Measurements from ENCODE around the gene KIF1A. TPM values are rescaled to one million over a fixed set of nuclear protein-coding genes. Genes with fewer than 3 reads are reported as not detected.

Gene KIF1A
- total RNA-seq, 1 donor from 2014 or later, result 90.9 TPM

DNA sequence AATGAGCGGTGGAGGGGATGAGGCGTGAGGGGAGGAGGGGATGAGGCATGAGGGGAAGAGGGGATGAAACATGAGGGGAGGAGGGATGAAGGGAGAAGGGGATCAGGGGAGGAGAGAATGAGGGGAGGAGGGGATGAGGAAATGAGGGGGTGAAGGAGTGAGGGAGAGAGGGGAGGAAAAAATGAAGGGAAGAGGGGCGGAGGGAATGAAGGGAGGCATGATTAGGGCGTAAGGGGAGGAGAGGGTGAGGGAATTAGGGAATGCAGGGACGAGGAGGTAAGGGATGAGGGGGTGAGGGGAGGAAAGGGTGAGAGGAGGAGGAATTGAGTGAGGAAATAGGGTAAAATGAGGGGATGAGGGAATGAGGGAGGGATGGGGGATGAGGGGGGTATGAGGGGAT, 87.8 kb downstream of the KIF1A start:
- Mint-ChIP-seq H3K27me3 (ENCODE audit: low read depth) (no peaks in the 10 kb centered on the region), H3K36me3 (ENCODE audit: low read depth) (no peaks in the 10 kb centered on the region), H3K27ac (ENCODE audit: unreplicated experiment) (no peak overlapping the region), H3K4me3 (no peak overlapping the region), H3K4me1 (no peaks in the 10 kb centered on the region), H3K9me3 (no peaks in the 10 kb centered on the region)
- no peak for DNase-seq (ENCODE audit: low read depth, low spot score)
- TF ChIP-seq, protein P1, sequence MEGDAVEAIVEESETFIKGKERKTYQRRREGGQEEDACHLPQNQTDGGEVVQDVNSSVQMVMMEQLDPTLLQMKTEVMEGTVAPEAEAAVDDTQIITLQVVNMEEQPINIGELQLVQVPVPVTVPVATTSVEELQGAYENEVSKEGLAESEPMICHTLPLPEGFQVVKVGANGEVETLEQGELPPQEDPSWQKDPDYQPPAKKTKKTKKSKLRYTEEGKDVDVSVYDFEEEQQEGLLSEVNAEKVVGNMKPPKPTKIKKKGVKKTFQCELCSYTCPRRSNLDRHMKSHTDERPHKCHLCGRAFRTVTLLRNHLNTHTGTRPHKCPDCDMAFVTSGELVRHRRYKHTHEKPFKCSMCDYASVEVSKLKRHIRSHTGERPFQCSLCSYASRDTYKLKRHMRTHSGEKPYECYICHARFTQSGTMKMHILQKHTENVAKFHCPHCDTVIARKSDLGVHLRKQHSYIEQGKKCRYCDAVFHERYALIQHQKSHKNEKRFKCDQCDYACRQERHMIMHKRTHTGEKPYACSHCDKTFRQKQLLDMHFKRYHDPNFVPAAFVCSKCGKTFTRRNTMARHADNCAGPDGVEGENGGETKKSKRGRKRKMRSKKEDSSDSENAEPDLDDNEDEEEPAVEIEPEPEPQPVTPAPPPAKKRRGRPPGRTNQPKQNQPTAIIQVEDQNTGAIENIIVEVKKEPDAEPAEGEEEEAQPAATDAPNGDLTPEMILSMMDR (conservative IDR thresholded peaks at IDR 0.05), result no peak

DNA sequence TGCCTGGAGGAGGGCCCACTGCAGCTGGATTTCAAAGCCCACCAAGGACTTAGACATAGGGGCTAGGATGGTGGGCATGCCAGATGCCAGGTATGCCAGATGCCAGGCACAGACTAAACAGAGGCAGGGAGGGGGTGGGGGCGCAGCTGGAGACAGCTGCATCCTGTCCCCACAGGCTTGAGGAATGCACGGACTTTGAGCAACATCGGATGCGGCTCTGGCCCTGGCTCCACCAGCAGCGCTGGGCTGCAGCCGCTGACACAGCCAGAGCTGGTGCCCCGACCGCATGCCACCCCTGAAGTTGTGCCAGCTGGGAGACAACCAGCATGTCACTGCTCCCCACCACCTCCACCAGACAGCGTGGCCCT, 88.9 kb downstream of the KIF1A start:
- no peaks in the 10 kb centered on the region for H3K36me3 Mint-ChIP-seq (ENCODE audit: low read depth)
- H3K27ac Mint-ChIP-seq (ENCODE audit: unreplicated experiment), result no peak overlapping the region
- H3K4me1 Mint-ChIP-seq, result no peaks in the 10 kb centered on the region
- no peaks in the 10 kb centered on the region for H3K27me3 Mint-ChIP-seq (ENCODE audit: low read depth)
- TF ChIP-seq, protein P1 (conservative IDR thresholded peaks at IDR 0.05), result no peak
- no peak overlapping the region for H3K4me3 Mint-ChIP-seq
- DNase-seq (ENCODE audit: low read depth, low spot score), result no peak
- no peaks in the 10 kb centered on the region for H3K9me3 Mint-ChIP-seq

DNA sequence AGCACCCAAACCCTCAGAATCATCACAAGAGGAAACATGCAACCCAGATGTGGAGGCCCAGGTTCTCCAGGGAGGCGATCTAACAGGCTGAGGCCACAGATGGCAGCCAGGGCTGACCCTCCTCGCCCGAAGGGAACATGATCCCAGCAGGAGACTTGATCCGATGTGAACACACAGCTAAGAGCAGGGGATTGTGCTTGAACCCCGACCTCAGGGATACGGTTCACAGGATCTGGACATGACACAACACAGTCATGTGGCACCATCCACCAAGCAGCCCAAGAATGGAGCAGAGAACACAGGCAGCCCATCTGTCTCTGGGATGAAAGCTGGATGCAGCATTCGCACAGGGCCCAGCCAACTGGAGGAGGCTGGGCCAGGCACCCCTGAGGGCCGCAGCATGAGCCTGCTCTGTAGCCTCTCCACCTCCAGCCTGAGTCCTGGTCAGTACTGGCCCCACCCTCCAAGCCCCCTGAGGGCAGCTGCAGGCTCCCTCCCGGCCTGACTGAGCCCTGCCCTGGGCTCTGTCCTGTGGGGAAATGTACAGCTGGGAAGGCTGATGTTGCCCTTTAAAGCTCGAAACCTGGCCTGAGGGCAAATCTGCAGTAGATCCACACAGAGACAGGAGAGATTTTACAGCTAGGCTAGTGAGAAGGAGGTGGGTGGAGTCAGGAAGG, 89.4 kb downstream of the KIF1A start:
- no peak overlapping the region for H3K27ac Mint-ChIP-seq (ENCODE audit: unreplicated experiment)
- TF ChIP-seq, protein P1 (conservative IDR thresholded peaks at IDR 0.05), result no peak

DNA sequence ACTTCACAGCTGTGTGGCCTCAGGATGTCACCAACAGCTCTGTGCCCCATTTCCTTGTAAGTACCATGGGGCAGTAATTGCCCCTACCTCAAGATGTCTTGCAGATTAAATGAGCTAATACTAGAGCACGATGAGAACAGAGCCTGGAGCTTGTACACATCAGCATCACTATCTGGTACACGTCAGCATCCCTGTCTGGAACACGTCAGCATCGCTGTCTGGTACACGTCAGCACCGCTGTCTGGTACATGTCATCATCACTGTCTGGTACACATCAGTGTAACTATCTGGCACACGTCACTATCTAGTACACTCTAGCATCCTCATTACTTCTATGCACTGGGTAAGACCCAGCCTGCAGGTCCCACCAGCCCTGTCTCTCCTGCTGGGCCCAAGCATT, 91.2 kb downstream of the KIF1A start:
- no peak overlapping the region for H3K27ac Mint-ChIP-seq (ENCODE audit: unreplicated experiment)

More for the DNA sequence above, 89.4 kb downstream of the KIF1A start:
- DNase-seq (ENCODE audit: low read depth, low spot score), result no peak
- Mint-ChIP-seq H3K4me1 (no peaks in the 10 kb centered on the region), H3K27me3 (ENCODE audit: low read depth) (no peaks in the 10 kb centered on the region), H3K9me3 (no peaks in the 10 kb centered on the region), H3K4me3 (no peak overlapping the region), H3K36me3 (ENCODE audit: low read depth) (no peaks in the 10 kb centered on the region)

DNA sequence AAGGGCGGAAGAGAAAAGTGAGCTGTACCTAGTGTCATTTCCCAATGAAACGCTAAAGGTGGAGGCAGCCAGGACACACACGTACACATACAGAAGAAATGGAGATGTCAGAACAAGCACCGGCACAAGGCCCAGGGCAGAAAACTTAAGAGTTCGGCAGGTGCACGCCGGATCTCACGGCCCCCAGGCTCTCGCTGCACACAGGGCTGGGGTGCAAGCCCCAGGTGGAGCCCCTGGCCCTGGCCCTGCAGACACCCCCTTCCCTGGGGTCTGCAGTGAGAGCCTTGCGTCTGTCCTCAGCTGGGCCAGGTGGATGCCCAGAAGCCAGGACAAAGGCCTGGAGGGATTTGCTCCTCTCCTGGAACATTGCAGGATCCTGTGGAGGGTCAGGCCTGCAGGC, 91.7 kb downstream of the KIF1A start:
- H3K4me3 Mint-ChIP-seq, result no peak overlapping the region
- TF ChIP-seq, protein P1 (conservative IDR thresholded peaks at IDR 0.05), result no peak
- H3K27ac Mint-ChIP-seq (ENCODE audit: unreplicated experiment), result peak overlapping the region; percentile 83
- no peaks in the 10 kb centered on the region for H3K27me3 Mint-ChIP-seq (ENCODE audit: low read depth)
- no peaks in the 10 kb centered on the region for H3K9me3 Mint-ChIP-seq
- DNase-seq (ENCODE audit: low read depth, low spot score), result no peak
- no peaks in the 10 kb centered on the region for H3K36me3 Mint-ChIP-seq (ENCODE audit: low read depth)
- no peaks in the 10 kb centered on the region for H3K4me1 Mint-ChIP-seq

More for the DNA sequence above, 91.2 kb downstream of the KIF1A start:
- Mint-ChIP-seq H3K27me3 (ENCODE audit: low read depth) (no peaks in the 10 kb centered on the region), H3K36me3 (ENCODE audit: low read depth) (no peaks in the 10 kb centered on the region), H3K4me3 (no peak overlapping the region), H3K9me3 (no peaks in the 10 kb centered on the region), H3K4me1 (no peaks in the 10 kb centered on the region)
- TF ChIP-seq, protein P1 (conservative IDR thresholded peaks at IDR 0.05), result no peak
- no peak for DNase-seq (ENCODE audit: low read depth, low spot score)

Data from neural crest cell (in vitro differentiated cells).